Spleen (tissue), 11 donors: ENCODE data around the gene ANP32A. TPM values are rescaled to one million over a fixed set of nuclear protein-coding genes. Genes with fewer than 3 reads are reported as not detected.

Source experiments
- DNase-seq: peaks from one replicate; pipeline ENCODE4 v3.0.0-alpha.2; 2020
- H3K27ac ChIP-seq, 8 donors: fragments of 200-600 bp; sonication (generic) in 7 of 8; 1 replicate in 4 of 8; 2 replicates in 4 of 8; pipeline versions ENCODE4 v1.5.0 to v1.8.0; 2016 to 2021; ENCODE audit warnings: inconsistent platforms in 4 of 8, mild to moderate bottlenecking in 4 of 8, moderate library complexity in 1 of 8
- H3K27me3 ChIP-seq, 7 donors: fragments of 200-600 bp; sonication (generic) in 6 of 7; replicated peaks in 1 of 7; 1 replicate in 4 of 7; 2 replicates in 3 of 7; pipeline versions ENCODE4 v1.5.0 to v1.8.0; 2016 to 2021; ENCODE audit warnings: inconsistent platforms in 3 of 7, mild to moderate bottlenecking in 1 of 7
- H3K36me3 ChIP-seq, 6 donors: fragments of 200-600 bp; sonication (generic) in 5 of 6; 1 replicate in 4 of 6; 2 replicates in 2 of 6; pipeline versions ENCODE4 v1.5.0 to v1.8.0; 2016 to 2021; ENCODE audit warnings: inconsistent platforms in 2 of 6
- H3K4me1 ChIP-seq, 6 donors: fragments of 200-600 bp; sonication (generic) in 5 of 6; 1 replicate in 3 of 6; 2 replicates in 3 of 6; pipeline versions ENCODE4 v1.5.0 to v1.8.0; 2016 to 2021; ENCODE audit warnings: inconsistent platforms in 3 of 6
- H3K4me3 ChIP-seq, 8 donors: fragments of 200-600 bp; sonication (generic) in 7 of 8; 1 replicate in 4 of 8; 2 replicates in 4 of 8; pipeline versions ENCODE4 v1.5.0 to v1.8.0; 2016 to 2021; ENCODE audit warnings: inconsistent platforms in 4 of 8, mild to moderate bottlenecking in 4 of 8, moderate library complexity in 2 of 8
- H3K9me3 ChIP-seq, 8 donors: fragments of 200-600 bp; sonication (generic) in 7 of 8; 1 replicate in 4 of 8; 2 replicates in 4 of 8; pipeline versions ENCODE4 v1.5.0 to v1.8.0; 2016 to 2021; ENCODE audit warnings: inconsistent platforms in 4 of 8
- POLR2A ChIP-seq, 3 donors: fragments of 450-650 bp; IDR thresholded peaks; one replicate each; pipeline ENCODE4 v1.5.1; 2017; ENCODE audit warnings: antibody characterized with exemption in 3 of 3, mild to moderate bottlenecking in 1 of 3
- POLR2AphosphoS5 ChIP-seq, 3 donors: sonication (generic); formaldehyde crosslinking; IDR thresholded peaks; one replicate each; pipeline ENCODE4 v1.5.1; 2017; ENCODE audit warnings: antibody characterized with exemption in 3 of 3
- WGBS, 5 donors: extraction: QIAGEN DNeasy Blood & Tissue Kit in 3 of 5; methylation state at CpG; one replicate each; pipeline versions ENCODE4 v1.1.5 to v1.1.7; 2013 to 2018; 5-methylcytosine and 5-hydroxymethylcytosine counted together
- intact Hi-C: fragments of 100-400 bp; cut with DNase I; formaldehyde crosslinking; loops from one replicate; pipeline ENCODE4 v1.15.0; 2023; ENCODE audit warnings: low total_unique reads
- polyA plus RNA-seq, 3 donors: library from polyadenylated mRNA; stranded (reverse); fragments of 200-250 nt; gene quantifications; one replicate each; pipeline ENCODE4 v1.2.1, GENCODE V29; 2013
- total RNA-seq, 7 donors: library from RNA; depleted of rRNA in 3 of 7; stranded (reverse); fragments of >200 nt in 3 of 7; fragmentation: NEBNext Ultra II Directional in 4 of 7; extraction: Animal tissue kit (Norgen Biotek cat#: 25700) in 4 of 7; gene quantifications; one replicate each; pipeline versions ENCODE4 v1.1.0 to v1.2.1, GENCODE V29; 2016 to 2021
- TF ChIP-seq, protein P1 (sequence below), 11 experiments: fragments of 200-600 bp in 7 of 11; fragments of 450-650 bp in 4 of 11; sonication (generic) in 4 of 11; IDR thresholded peaks in 8 of 11; conservative IDR thresholded peaks in 3 of 11; 1 replicate in 7 of 11; 2 replicates in 4 of 11; pipeline versions ENCODE4 v1.4.0 to v1.8.0; 2016 to 2021; ENCODE audit warnings: antibody characterized with exemption in 11 of 11, inconsistent platforms in 4 of 11, mild to moderate bottlenecking in 1 of 11
- donor health status: healthy with polysubstance abuse.
- donor health status: DM: no; HTN: no; CAD: no; lungs with moderate emphysema.
- donor health status: DM: no; HTN: no; CAD: no.
- donor health status: Bipolar disorder and iron deficiency.
- donor health status: healthy.
- donor health status: DM: no; HTN: no; CAD: no.
- donor health status: DM: yes; HTN: yes; CAD: no.

The ANP32A gene
- total and polyA plus RNA-seq, 10 donors = 58.6 to 163 (median 102) TPM

DNA sequence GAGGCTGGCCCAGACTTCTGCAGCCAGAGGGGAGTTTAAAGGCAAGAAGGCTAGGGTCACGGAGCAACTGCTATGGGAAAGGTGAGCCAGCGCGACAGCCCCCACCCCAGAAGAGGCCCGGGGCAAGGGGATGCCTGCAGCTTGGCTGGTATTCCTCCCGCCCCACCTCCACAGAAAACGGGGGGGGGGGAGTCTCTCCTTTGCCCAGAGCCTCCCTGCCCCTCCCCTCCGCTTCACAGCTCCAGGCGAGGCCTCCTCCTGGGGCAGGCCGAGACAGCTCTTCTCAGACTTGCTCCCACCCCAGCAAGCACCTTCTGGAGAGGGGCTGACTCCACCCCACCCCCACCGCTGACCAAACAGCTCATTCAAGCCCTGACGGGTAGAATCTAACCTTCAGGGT, 13.4 kb downstream of the ANP32A start:
- DNase-seq = no peak
- Histone ChIP-seq H3K9me3 (no peaks in the 10 kb centered on the region), H3K4me3 (no peak overlapping the region), H3K36me3 (peaks cover 0 to 68% (median 2%) of the 10 kb centered on the region in 6 donors), H3K4me1 (peaks cover 7 to 99% (median 79%) of the 10 kb centered on the region in 6 donors), H3K27ac (peak overlapping the region in 2 of 8 donors; percentile 2 to 24), H3K27me3 (no peaks in the 10 kb centered on the region)
- intact Hi-C loops = no loop called here
- TF ChIP-seq POLR2AphosphoS5 (IDR thresholded peaks at IDR 0.05) (no peak), POLR2A (IDR thresholded peaks at IDR 0.05) (no peak)
- TF ChIP-seq, protein P1, sequence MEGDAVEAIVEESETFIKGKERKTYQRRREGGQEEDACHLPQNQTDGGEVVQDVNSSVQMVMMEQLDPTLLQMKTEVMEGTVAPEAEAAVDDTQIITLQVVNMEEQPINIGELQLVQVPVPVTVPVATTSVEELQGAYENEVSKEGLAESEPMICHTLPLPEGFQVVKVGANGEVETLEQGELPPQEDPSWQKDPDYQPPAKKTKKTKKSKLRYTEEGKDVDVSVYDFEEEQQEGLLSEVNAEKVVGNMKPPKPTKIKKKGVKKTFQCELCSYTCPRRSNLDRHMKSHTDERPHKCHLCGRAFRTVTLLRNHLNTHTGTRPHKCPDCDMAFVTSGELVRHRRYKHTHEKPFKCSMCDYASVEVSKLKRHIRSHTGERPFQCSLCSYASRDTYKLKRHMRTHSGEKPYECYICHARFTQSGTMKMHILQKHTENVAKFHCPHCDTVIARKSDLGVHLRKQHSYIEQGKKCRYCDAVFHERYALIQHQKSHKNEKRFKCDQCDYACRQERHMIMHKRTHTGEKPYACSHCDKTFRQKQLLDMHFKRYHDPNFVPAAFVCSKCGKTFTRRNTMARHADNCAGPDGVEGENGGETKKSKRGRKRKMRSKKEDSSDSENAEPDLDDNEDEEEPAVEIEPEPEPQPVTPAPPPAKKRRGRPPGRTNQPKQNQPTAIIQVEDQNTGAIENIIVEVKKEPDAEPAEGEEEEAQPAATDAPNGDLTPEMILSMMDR (IDR thresholded peaks at IDR 0.05 in 8 of 11, conservative IDR thresholded peaks at IDR 0.05 in 3 of 11) = no peak
- WGBS, 5 donors = 73 to 84% (median 78%) methylated on average over 9 to 11 of the region's 11 CpGs

DNA sequence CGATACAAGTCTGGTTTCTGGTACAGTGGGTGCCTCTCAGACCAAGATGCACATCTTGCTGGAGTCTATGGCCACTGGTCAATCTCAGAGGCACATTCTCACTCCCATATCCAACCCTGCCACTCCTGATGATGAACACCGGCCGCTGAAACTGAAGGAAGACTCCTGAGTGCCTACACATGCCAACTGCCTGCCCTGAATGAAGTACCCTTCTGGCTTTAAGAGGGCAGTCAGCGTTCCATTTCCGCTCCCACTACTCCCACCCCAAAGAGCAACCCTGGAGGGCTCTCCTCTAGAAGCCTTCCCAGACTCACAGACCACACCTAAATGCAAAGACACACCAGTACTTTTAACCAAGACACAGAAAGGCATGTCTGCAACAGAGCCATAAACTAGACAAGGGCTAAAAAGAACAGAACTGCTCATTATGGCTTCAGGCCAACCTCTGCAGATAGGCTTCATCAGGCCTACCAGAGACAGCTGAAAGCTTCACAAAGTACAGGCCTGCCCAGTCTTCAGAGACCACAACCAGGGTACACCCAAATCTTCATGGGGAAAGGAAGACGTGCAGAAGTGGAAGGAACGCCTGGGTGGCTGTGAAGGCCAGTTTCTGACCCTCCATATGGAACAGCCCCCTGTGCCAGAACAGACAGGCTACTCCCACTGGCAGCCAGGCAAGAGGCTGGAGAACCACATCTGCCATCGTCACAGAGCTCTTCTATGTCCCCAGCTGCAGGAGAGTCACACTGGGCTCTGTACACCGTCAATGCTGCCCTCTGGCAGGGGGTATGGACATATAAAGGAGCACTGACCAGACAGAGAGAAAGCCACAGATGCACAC, 14.3 kb downstream of the ANP32A start:
- intact Hi-C loops = no loop called here
- DNase-seq = no peak
- Histone ChIP-seq H3K4me1 (peaks cover 14 to 99% (median 79%) of the 10 kb centered on the region in 6 donors), H3K27ac (peak overlapping the region in 2 of 8 donors; percentile 7 to 19), H3K27me3 (no peaks in the 10 kb centered on the region), H3K9me3 (no peaks in the 10 kb centered on the region), H3K4me3 (no peak overlapping the region), H3K36me3 (peaks cover 0 to 68% (median 2%) of the 10 kb centered on the region in 6 donors)
- 67 to 80% (median 72%) methylated on average over 7 to 9 of the region's 9 CpGs for WGBS, 5 donors
- TF ChIP-seq, protein P1 (IDR thresholded peaks at IDR 0.05 in 8 of 11, conservative IDR thresholded peaks at IDR 0.05 in 3 of 11) = no peak
- no peak for TF ChIP-seq POLR2AphosphoS5 (IDR thresholded peaks at IDR 0.05)
- no peak for TF ChIP-seq POLR2A (IDR thresholded peaks at IDR 0.05)

- H3K27me3 ChIP-seq = no peaks in the 10 kb centered on the region
- intact Hi-C loops = no loop called here
- TF ChIP-seq POLR2AphosphoS5 (IDR thresholded peaks at IDR 0.05) (no peak), POLR2A (IDR thresholded peaks at IDR 0.05) (no peak)
- TF ChIP-seq, protein P1 (IDR thresholded peaks at IDR 0.05 in 8 of 11, conservative IDR thresholded peaks at IDR 0.05 in 3 of 11) = no peak
- no peak for DNase-seq
- 83 to 95% (median 90%) methylated on average over 8 of the region's 8 CpGs for WGBS, 5 donors
- H3K36me3 ChIP-seq = peaks cover 0 to 52% (median 0%) of the 10 kb centered on the region in 6 donors
- no peak overlapping the region for H3K4me3 ChIP-seq
- no peaks in the 10 kb centered on the region for H3K9me3 ChIP-seq
- H3K4me1 ChIP-seq = peaks cover 26 to 97% (median 76%) of the 10 kb centered on the region in 6 donors
- peak overlapping the region in 2 of 8 donors; percentile 54 to 61 for H3K27ac ChIP-seq
These were observed 18.3 kb downstream of the ANP32A start for GRCh38 chr15:68802373-68802772.

GRCh38 chr15:68801572-68802148, 19.0 kb downstream of the ANP32A start:
- 48 to 69% (median 60%) methylated on average over 4 of the region's 4 CpGs for WGBS, 5 donors
- Histone ChIP-seq H3K4me3 (no peak overlapping the region), H3K27ac (peak overlapping the region in 5 of 8 donors; percentile 39 to 61 (median 52)), H3K27me3 (no peaks in the 10 kb centered on the region), H3K9me3 (no peaks in the 10 kb centered on the region), H3K36me3 (peaks cover 0 to 45% (median 0%) of the 10 kb centered on the region in 6 donors), H3K4me1 (peaks cover 22 to 97% (median 76%) of the 10 kb centered on the region in 6 donors)
- DNase-seq = no peak
- intact Hi-C loops = no loop called here
- TF ChIP-seq POLR2AphosphoS5 (IDR thresholded peaks at IDR 0.05) (no peak), POLR2A (IDR thresholded peaks at IDR 0.05) (no peak)
- TF ChIP-seq, protein P1 (IDR thresholded peaks at IDR 0.05 in 8 of 11, conservative IDR thresholded peaks at IDR 0.05 in 3 of 11) = no peak
